ENCODE measurements around the gene RFC4.

Gene RFC4

DNA sequence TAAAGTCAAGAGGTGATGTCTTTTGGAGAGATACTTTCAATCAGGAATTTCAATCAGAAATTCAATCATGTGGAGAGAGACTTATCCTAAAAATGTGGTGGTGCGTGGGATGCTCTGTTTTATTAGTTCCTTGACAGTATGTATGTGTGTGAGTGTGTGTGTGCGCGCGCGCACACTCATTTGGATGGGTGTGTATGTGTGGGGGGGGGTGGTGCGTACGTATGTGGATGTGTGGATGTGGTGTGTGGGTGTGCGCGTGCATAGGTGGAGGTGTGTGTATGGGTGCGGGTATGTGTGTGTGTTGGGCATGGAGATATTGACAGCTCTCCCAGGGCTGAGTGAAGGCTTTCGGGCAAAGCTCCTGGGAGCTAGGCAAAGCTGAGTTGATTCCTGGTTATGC, 38.6 kb upstream of the RFC4 start:
- no peak for DNase-seq (ENCODE audit: low read depth, low spot score)
- H3K36me3 ChIP-seq (ENCODE audit: insufficient read depth, low read length): no peaks in the 10 kb centered on the region
- no peak overlapping the region for H3K27ac ChIP-seq
- TF ChIP-seq FOXP2 (optimal IDR thresholded peaks at IDR 0.05; ENCODE audit: control extremely low read depth, extremely low read length, insufficient read depth) (no peak), EZH2 (IDR thresholded peaks at IDR 0.05) (no peak), POLR2AphosphoS5 (IDR thresholded peaks at IDR 0.05; ENCODE audit: borderline replicate concordance, low read depth, low read length) (no peak)
- H3K9me3 ChIP-seq (ENCODE audit: low read depth, low read length): no peaks in the 10 kb centered on the region
- no peak overlapping the region for H3K9ac ChIP-seq (ENCODE audit: insufficient read length)
- H3K4me3 ChIP-seq: no peak overlapping the region

DNA sequence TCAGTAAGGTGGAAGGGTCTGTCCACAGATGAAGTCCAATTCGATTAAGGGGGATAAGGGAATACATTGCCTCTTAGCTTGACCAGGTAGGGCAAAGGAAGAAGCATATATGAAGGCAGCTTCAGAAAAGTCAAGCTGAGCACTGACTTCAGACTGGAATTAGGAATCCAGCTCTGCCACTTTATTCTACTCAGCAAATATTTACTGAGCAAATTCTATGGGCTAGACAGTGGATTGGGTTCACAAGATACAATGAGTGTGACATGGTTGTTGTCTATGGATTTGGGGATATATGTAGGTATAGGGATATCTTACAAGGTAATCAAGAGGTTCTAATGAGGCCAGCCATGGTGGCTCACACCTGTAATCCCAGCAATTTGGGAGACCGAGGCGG, 36.8 kb upstream of the RFC4 start:
- H3K9me3 ChIP-seq (ENCODE audit: low read depth, low read length): no peaks in the 10 kb centered on the region
- no peak overlapping the region for H3K27ac ChIP-seq
- H3K9ac ChIP-seq (ENCODE audit: insufficient read length): no peak overlapping the region
- H3K36me3 ChIP-seq (ENCODE audit: insufficient read depth, low read length): no peaks in the 10 kb centered on the region
- TF ChIP-seq EZH2 (IDR thresholded peaks at IDR 0.05) (no peak), FOXP2 (optimal IDR thresholded peaks at IDR 0.05; ENCODE audit: control extremely low read depth, extremely low read length, insufficient read depth) (no peak), POLR2AphosphoS5 (IDR thresholded peaks at IDR 0.05; ENCODE audit: borderline replicate concordance, low read depth, low read length) (no peak)
- H3K4me3 ChIP-seq: no peak overlapping the region
- DNase-seq (ENCODE audit: low read depth, low spot score): no peak

DNA sequence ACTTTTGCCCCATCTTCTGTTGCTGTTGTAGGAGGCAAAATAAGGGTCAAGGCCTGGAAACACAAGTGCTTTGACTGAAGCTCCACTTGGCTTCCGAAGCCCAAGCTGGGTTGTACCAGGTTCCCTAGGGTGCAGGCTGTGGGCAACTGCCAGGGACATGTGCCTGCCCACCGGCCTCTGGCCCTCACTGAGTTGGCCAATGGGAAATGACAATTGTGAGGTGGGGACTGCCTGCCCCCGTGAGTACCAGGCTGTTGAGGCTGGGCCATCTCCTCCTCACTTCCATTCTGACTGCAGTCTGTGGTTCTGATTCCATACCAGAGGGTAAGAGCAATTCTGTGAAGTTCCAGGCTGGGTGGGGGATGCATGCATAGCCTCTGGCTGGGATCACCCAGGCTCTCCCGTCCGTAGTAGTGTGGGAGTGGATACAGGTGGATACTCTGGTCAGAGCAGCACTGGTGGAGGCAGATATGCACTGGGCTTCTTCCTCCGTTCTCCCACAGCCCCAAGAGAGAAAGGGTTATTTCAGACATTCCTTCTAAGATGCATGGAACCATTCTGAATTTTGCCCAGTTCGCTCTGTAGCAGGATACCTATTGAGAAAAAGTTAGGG, 36.2 kb upstream of the RFC4 start, which contains the start of gene ADIPOQ:
ADIPOQ (plus strand) TSS at position 285 of the 613 bp plus-strand sequence. CDS start 10,349 bp downstream, outside the sequence.
- Histone ChIP-seq H3K9me3 (ENCODE audit: low read depth, low read length) (no peaks in the 10 kb centered on the region), H3K36me3 (ENCODE audit: insufficient read depth, low read length) (no peaks in the 10 kb centered on the region), H3K9ac (ENCODE audit: insufficient read length) (no peak within 1 kb of the TSS), H3K27ac (no peak within 1 kb of the TSS), H3K4me3 (no peak within 1 kb of the TSS)
- TF ChIP-seq EZH2 (IDR thresholded peaks at IDR 0.05) (no peak), FOXP2 (optimal IDR thresholded peaks at IDR 0.05; ENCODE audit: control extremely low read depth, extremely low read length, insufficient read depth) (no peak), POLR2AphosphoS5 (IDR thresholded peaks at IDR 0.05; ENCODE audit: borderline replicate concordance, low read depth, low read length) (no peak)
- no peak for DNase-seq (ENCODE audit: low read depth, low spot score)

DNA sequence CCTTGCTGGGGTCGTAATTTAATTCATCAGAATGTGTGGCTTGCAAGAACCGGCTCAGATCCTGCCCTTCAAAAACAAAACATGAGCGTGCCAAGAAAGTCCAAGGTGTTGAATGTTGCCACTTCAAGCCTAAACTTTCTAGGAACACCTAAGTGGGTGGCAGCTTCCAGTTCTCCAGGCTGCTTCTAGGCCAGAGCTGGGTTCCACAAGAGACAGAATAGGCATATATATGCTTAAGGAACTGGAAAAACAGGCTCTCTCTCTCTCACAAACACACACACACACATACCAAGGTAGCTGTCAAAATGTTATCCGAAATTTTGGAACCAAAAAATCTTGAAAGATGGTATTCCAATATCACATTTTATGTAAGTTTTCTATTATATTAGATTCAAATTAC, 35.3 kb upstream of the RFC4 start:
- Histone ChIP-seq H3K27ac (no peak overlapping the region), H3K36me3 (ENCODE audit: insufficient read depth, low read length) (no peaks in the 10 kb centered on the region), H3K9ac (ENCODE audit: insufficient read length) (no peak overlapping the region), H3K9me3 (ENCODE audit: low read depth, low read length) (no peaks in the 10 kb centered on the region), H3K4me3 (no peak overlapping the region)
- no peak for DNase-seq (ENCODE audit: low read depth, low spot score)
- TF ChIP-seq FOXP2 (optimal IDR thresholded peaks at IDR 0.05; ENCODE audit: control extremely low read depth, extremely low read length, insufficient read depth) (no peak), POLR2AphosphoS5 (IDR thresholded peaks at IDR 0.05; ENCODE audit: borderline replicate concordance, low read depth, low read length) (no peak), EZH2 (IDR thresholded peaks at IDR 0.05) (no peak)

DNA sequence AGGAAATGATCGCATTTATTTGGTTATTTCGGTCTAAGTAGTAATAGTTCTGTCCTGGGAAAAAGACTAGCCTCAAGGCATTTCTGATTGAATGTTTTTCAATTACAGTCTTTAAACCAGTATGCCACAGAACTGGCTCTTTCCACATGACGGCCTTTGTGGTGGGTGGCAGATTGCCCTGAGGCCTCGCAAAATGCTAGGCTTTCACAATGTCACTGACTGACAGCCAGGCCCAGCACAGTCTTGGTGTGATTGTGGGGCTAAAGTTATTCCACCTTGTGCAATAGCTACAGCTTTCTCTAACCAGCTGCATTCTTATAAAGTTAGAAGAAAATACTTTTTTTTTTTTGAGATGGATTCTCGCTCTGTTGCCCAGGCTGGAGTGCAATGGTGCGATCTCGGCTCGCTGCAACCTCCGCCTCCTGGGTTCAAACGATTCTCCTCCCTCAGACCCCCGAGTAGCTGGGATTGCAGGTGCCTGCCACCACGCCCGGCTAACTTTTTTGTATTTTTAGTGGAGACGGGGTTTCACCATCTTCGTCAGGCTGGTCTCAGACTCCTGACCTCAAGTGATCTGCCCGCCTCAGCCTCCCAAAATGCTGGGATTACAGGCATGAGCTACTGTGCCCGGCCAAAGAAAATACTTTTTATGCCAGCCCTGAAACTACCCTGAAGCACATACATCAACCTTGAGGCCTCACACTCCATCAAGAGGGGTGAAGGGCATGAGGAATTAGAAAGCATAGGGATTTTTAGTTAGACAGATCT, 33.8 kb upstream of the RFC4 start:
- H3K4me3 ChIP-seq: no peak overlapping the region
- no peaks in the 10 kb centered on the region for H3K36me3 ChIP-seq (ENCODE audit: insufficient read depth, low read length)
- H3K9me3 ChIP-seq (ENCODE audit: low read depth, low read length): no peaks in the 10 kb centered on the region
- no peak for TF ChIP-seq EZH2 (IDR thresholded peaks at IDR 0.05)
- no peak for TF ChIP-seq FOXP2 (optimal IDR thresholded peaks at IDR 0.05; ENCODE audit: control extremely low read depth, extremely low read length, insufficient read depth)
- TF ChIP-seq POLR2AphosphoS5 (IDR thresholded peaks at IDR 0.05; ENCODE audit: borderline replicate concordance, low read depth, low read length): no peak
- peak; percentile 32 for DNase-seq (ENCODE audit: low read depth, low spot score)
- H3K27ac ChIP-seq: no peak overlapping the region
- H3K9ac ChIP-seq (ENCODE audit: insufficient read length): no peak overlapping the region

DNA sequence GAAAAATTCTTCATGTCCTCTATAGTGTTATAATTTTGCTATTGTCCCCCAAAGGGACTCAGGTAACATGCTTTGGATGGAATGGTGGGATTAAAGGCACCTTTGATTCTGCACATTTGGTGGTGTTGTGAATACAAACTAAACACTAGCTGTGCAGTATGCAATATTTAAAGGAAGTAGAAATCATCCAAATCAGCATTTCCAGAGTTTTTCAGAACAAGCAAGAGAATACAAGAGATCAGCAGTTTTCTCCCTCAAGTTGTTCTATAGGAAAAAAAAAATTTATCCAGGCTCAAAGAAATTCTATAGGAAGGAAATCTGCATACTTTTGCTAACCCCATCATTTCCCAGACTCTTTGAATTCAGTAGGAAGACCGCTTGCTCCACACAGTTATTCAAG, 26.0 kb upstream of the RFC4 start:
- Histone ChIP-seq H3K9me3 (ENCODE audit: low read depth, low read length) (no peaks in the 10 kb centered on the region), H3K9ac (ENCODE audit: insufficient read length) (no peak overlapping the region), H3K27ac (no peak overlapping the region), H3K36me3 (ENCODE audit: insufficient read depth, low read length) (no peaks in the 10 kb centered on the region), H3K4me3 (no peak overlapping the region)
- DNase-seq (ENCODE audit: low read depth, low spot score): no peak
- TF ChIP-seq EZH2 (IDR thresholded peaks at IDR 0.05): no peak
- TF ChIP-seq FOXP2 (optimal IDR thresholded peaks at IDR 0.05; ENCODE audit: control extremely low read depth, extremely low read length, insufficient read depth): no peak
- no peak for TF ChIP-seq POLR2AphosphoS5 (IDR thresholded peaks at IDR 0.05; ENCODE audit: borderline replicate concordance, low read depth, low read length)

DNA sequence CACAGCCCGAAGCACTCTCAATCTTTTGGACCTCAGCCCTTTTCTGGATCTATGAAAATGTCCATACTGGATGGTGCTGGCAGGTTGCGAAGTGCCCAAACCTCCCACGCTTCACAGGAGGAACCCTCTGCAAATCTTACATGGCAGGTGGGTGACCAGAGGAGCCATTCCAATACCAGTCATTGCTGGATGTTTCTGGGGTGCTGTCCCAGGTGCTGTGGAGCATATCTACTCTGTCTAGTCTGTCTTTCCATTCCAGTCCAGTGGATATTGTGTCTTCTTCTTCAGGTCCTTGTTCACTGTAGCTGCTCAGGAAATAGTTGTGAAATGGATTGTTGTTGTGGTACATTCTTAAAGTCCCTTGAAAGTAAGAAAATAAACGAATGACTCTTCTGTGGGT, 25.5 kb upstream of the RFC4 start:
- no peak overlapping the region for H3K9ac ChIP-seq (ENCODE audit: insufficient read length)
- DNase-seq (ENCODE audit: low read depth, low spot score): no peak
- no peaks in the 10 kb centered on the region for H3K36me3 ChIP-seq (ENCODE audit: insufficient read depth, low read length)
- H3K4me3 ChIP-seq: no peak overlapping the region
- H3K9me3 ChIP-seq (ENCODE audit: low read depth, low read length): no peaks in the 10 kb centered on the region
- no peak overlapping the region for H3K27ac ChIP-seq
- no peak for TF ChIP-seq POLR2AphosphoS5 (IDR thresholded peaks at IDR 0.05; ENCODE audit: borderline replicate concordance, low read depth, low read length)
- TF ChIP-seq EZH2 (IDR thresholded peaks at IDR 0.05): no peak
- no peak for TF ChIP-seq FOXP2 (optimal IDR thresholded peaks at IDR 0.05; ENCODE audit: control extremely low read depth, extremely low read length, insufficient read depth)

DNA sequence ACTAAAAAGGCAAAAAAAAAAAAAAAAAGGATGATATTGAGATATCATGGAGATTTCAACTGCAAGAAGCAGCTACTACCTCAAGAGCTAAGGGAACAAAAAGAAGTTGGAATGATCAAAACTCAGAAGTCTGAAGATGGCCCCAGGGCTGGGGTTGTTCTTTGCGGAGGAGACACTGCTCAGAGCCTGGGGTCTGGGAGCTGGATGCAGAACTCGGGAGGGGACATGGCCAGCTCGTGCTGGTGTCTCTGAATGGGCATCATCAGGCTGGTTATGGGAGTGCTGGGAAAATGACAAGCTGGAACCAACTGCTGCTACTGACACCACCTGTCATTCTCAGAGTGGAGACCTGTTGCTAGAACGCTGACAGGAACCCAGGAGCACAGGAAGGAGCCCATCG, 22.1 kb upstream of the RFC4 start:
- no peak overlapping the region for H3K27ac ChIP-seq
- H3K36me3 ChIP-seq (ENCODE audit: insufficient read depth, low read length): no peaks in the 10 kb centered on the region
- TF ChIP-seq POLR2AphosphoS5 (IDR thresholded peaks at IDR 0.05; ENCODE audit: borderline replicate concordance, low read depth, low read length): no peak
- no peak overlapping the region for H3K4me3 ChIP-seq
- H3K9ac ChIP-seq (ENCODE audit: insufficient read length): no peak overlapping the region
- H3K9me3 ChIP-seq (ENCODE audit: low read depth, low read length): no peaks in the 10 kb centered on the region
- DNase-seq (ENCODE audit: low read depth, low spot score): no peak
